Measurements from ENCODE around the gene CHST9. TPM values are rescaled to one million over a fixed set of nuclear protein-coding genes. Genes with fewer than 3 reads are reported as not detected.

CHST9 gene
- total RNA-seq, 1 experiment from 2014 or later: 3.5 TPM

- H3K23ac ChIP-seq (ENCODE audit: insufficient read length, low read depth, low read length): no peak overlapping the region
- no peak overlapping the region for H3T11ph ChIP-seq (ENCODE audit: low read length)
- no peaks in the 10 kb centered on the region for H3K27me3 Mint-ChIP-seq (ENCODE audit: low read depth)
- no peak overlapping the region for H2AK5ac ChIP-seq (ENCODE audit: insufficient read length, low read length)
- H3K4me1 ChIP-seq (ENCODE audit: insufficient read depth, low read length): peaks cover 10% of the 10 kb centered on the region; the same call in 1 of the 2 replicates
- no peak overlapping the region for H3K27ac Mint-ChIP-seq
- H3K18ac ChIP-seq (ENCODE audit: insufficient read length, low read depth, low read length): no peak overlapping the region
- H3K9me3 Mint-ChIP-seq: no peaks in the 10 kb centered on the region
- DNase-seq: no peak
- H3K27ac ChIP-seq (ENCODE audit: insufficient read length, low read depth, low read length): no peak overlapping the region
- no peak overlapping the region for H3K56ac ChIP-seq (ENCODE audit: insufficient read length, low read depth, low read length)
- no peak overlapping the region for H3K4me3 Mint-ChIP-seq
- H2BK20ac ChIP-seq (ENCODE audit: low read depth, low read length, poor library complexity, severe bottlenecking): no peak overlapping the region
- H3K4ac ChIP-seq (ENCODE audit: low read depth, low read length): no peak overlapping the region
- H2AFZ ChIP-seq (ENCODE audit: low read length): no peak overlapping the region
- no peaks in the 10 kb centered on the region for H3K79me2 ChIP-seq (ENCODE audit: insufficient read depth, low read length)
- no peak overlapping the region for H2BK120ac ChIP-seq (ENCODE audit: low read depth, low read length, poor library complexity, severe bottlenecking)
- H4K8ac ChIP-seq (replicated peaks; ENCODE audit: insufficient read length, low read depth, low read length): no peak overlapping the region
- no peaks in the 10 kb centered on the region for H4K20me1 ChIP-seq (ENCODE audit: control insufficient read depth, insufficient read depth, insufficient read length)
- no peak overlapping the region for H4K5ac ChIP-seq (ENCODE audit: insufficient read length, low read depth, low read length)
- no peaks in the 10 kb centered on the region for H3K27me3 ChIP-seq (ENCODE audit: insufficient read depth, low read length)
- no peaks in the 10 kb centered on the region for H3K23me2 ChIP-seq (ENCODE audit: insufficient read length, low read depth, low read length, poor library complexity, severe bottlenecking)
- H3K9me3 ChIP-seq (ENCODE audit: control insufficient read depth, low read depth, low read length): no peaks in the 10 kb centered on the region
- no peak overlapping the region for H4K91ac ChIP-seq (ENCODE audit: insufficient read length, low read depth, low read length)
- peaks cover 11 to 17% of the 10 kb centered on the region in 2 experiments for H3K4me1 Mint-ChIP-seq
- no peak overlapping the region for H3K14ac ChIP-seq (ENCODE audit: insufficient read depth, low read length)
- H2BK5ac ChIP-seq (ENCODE audit: insufficient read length, low read length): no peak overlapping the region
- no peak for TF ChIP-seq CTCF (conservative IDR thresholded peaks at IDR 0.05)
- H3K4me2 ChIP-seq (ENCODE audit: insufficient read depth, insufficient read length, low read length): no peak overlapping the region
- H2BK12ac ChIP-seq (ENCODE audit: insufficient read length, low read depth, low read length): no peak overlapping the region
- H2BK15ac ChIP-seq (ENCODE audit: low read depth, low read length): no peak overlapping the region
- H3K9ac ChIP-seq (ENCODE audit: extremely low read depth, insufficient read length, low read length): no peak overlapping the region
- no peaks in the 10 kb centered on the region for H3K79me1 ChIP-seq (ENCODE audit: insufficient read depth, low read depth, low read length, poor library complexity, severe bottlenecking)
- no peaks in the 10 kb centered on the region for H3K36me3 Mint-ChIP-seq (ENCODE audit: insufficient read depth in 1 of 3, low read depth in 3 of 3)
Measured at GRCh38 chr18:27141876-27142275, 43.2 kb downstream of the CHST9 start.

All from H9 (cell line).